ENCODE data around the gene TBPL1.

The TBPL1 gene

DNA sequence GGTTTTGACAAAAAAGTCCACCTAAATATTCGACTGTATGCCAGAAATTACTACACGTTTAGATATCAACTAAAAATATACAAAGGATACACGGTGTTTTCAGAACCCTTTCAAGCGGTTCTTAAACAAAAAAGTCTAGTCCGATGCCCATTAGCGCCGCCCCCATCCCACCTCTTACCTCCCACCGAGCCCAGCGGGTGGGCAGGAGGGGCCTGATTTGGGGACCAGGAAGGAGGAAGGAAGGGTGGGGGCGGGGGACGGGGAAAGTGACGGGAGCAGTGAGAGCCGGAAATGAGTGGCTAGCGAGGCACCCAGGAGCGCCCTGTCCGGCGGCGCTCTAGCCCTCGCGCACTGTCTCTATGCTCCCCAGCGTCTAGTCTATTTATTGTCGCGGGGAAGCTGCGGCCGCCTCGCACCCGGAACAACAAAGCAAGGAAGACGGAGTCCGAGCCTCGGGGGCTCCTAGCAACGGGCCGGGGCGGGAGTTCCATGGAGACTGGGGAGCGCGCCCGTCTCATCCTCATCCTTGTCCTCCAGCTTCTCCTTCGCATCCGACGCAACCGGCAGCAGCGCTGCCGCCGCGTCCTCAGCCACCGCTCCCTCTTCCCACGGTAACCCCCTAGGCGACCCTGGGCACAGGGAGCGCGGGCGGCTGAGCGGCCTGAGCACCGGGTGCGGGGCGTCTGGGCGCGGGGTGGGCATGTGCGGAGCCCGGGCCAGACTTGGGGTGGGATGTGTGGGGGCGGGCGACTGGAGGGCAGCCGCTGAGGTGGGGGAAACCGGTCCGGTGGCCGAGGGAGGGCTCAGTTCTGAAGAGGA is at the start of gene TBPL1:
Gene TBPL1 (plus strand): TSS at position 410 of the 819 bp plus-strand sequence. CDS start 26,902 bp downstream, outside the sequence.
- TF ChIP-seq, protein P1, sequence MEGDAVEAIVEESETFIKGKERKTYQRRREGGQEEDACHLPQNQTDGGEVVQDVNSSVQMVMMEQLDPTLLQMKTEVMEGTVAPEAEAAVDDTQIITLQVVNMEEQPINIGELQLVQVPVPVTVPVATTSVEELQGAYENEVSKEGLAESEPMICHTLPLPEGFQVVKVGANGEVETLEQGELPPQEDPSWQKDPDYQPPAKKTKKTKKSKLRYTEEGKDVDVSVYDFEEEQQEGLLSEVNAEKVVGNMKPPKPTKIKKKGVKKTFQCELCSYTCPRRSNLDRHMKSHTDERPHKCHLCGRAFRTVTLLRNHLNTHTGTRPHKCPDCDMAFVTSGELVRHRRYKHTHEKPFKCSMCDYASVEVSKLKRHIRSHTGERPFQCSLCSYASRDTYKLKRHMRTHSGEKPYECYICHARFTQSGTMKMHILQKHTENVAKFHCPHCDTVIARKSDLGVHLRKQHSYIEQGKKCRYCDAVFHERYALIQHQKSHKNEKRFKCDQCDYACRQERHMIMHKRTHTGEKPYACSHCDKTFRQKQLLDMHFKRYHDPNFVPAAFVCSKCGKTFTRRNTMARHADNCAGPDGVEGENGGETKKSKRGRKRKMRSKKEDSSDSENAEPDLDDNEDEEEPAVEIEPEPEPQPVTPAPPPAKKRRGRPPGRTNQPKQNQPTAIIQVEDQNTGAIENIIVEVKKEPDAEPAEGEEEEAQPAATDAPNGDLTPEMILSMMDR (IDR thresholded peaks at IDR 0.05; ENCODE audit: insufficient read depth, low read depth, low read length, missing control alignments): no peak
- H3K4me3 ChIP-seq (ENCODE audit: low read length): peak within 1 kb of the TSS; percentile 93
- DNase-seq (ENCODE audit: low read depth): peak; percentile 92

DNA sequence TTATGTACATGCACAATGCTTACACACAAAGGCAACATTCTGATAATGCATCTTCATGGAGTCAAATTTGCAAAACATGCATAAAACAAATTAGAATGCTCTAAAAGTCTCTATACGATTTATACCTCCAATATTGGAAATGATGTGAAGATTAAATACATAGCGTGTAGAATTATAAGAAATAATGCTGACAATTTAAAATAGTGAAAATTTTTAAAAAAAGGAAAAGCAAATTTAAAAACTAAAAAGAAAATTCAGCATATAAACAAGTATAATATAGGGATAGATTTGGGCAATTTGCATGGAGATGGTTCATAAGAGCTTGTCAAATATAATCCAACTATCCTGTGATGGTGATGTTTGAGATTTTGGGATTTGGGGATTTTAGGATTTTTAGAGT is 49.2 kb upstream of the TBPL1 start:
- DNase-seq (ENCODE audit: low read depth): no peak
- TF ChIP-seq, protein P1 (IDR thresholded peaks at IDR 0.05; ENCODE audit: insufficient read depth, low read depth, low read length, missing control alignments): no peak

DNA sequence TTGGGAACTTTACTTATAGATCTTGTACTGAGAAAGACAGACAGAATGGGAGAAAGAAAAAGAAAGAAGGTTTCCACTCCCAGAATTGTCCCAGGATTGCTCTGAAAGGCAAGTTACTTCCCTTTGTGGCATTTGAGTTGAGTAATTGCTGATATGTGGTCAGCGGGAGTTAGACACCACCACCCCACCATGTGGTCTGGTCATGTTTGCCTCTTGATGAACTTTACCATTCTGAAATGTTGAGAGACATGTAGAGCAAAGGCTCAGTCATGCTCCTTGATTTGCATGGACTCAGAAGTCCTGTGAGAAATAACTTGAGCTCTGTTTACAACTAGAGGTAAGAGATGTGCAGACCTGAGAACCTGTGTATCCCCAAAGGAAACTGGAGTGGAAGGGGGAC is 47.0 kb upstream of the TBPL1 start:
- TF ChIP-seq, protein P1 (IDR thresholded peaks at IDR 0.05; ENCODE audit: insufficient read depth, low read depth, low read length, missing control alignments): no peak
- no peak for DNase-seq (ENCODE audit: low read depth)

More for the DNA sequence above, 49.2 kb upstream of the TBPL1 start:
- H3K4me3 ChIP-seq (ENCODE audit: low read length): no peak overlapping the region

DNA sequence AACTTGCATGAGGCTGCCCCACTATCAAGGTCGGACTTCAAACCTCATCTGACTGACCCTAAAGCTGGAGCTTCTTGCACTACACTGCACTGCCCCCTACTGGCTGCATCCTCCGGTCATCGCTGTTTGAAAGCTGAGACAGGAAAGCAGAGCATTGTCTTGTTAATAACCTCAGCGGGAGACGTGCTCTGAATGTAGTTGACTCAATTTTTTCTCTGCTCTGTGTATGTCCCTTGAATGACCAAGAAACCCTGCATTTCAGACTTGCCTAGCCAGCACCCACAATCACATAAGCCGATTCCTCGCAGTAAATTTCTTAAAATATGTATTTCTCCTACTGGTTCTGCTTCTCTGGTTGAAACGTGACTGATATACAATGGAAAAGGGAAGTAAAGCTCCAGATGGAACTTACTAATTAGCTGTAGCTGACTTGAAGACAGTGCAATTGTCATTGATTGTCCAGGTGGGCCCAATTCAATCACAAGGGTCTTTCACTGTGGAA is 36.3 kb upstream of the TBPL1 start:
- peak; percentile 87 for DNase-seq (ENCODE audit: low read depth)
- TF ChIP-seq, protein P1 (IDR thresholded peaks at IDR 0.05; ENCODE audit: insufficient read depth, low read depth, low read length, missing control alignments): peak; percentile 97
- no peak overlapping the region for H3K4me3 ChIP-seq (ENCODE audit: low read length)

More for the DNA sequence above, 47.0 kb upstream of the TBPL1 start:
- H3K4me3 ChIP-seq (ENCODE audit: low read length): no peak overlapping the region

DNA sequence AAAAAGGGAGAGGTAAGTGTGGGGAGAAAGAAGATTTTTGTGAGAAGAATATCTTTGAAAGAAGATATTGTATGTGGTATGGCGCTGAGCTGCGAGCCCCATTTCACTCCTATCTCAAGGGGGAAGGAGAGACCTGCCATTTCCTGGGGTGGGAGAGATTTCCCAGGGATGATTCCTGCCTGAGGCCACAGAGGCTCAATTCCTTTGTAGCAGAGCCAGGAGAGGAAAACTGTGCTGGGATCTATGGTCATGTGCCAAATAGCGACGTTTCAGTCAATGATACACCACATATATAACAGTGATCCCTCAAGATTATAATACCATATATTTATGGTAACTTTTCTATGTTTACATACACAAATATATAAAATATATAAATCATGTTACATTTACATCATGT is 35.2 kb upstream of the TBPL1 start:
- no peak for DNase-seq (ENCODE audit: low read depth)
- TF ChIP-seq, protein P1 (IDR thresholded peaks at IDR 0.05; ENCODE audit: insufficient read depth, low read depth, low read length, missing control alignments): no peak
- no peak overlapping the region for H3K4me3 ChIP-seq (ENCODE audit: low read length)

DNA sequence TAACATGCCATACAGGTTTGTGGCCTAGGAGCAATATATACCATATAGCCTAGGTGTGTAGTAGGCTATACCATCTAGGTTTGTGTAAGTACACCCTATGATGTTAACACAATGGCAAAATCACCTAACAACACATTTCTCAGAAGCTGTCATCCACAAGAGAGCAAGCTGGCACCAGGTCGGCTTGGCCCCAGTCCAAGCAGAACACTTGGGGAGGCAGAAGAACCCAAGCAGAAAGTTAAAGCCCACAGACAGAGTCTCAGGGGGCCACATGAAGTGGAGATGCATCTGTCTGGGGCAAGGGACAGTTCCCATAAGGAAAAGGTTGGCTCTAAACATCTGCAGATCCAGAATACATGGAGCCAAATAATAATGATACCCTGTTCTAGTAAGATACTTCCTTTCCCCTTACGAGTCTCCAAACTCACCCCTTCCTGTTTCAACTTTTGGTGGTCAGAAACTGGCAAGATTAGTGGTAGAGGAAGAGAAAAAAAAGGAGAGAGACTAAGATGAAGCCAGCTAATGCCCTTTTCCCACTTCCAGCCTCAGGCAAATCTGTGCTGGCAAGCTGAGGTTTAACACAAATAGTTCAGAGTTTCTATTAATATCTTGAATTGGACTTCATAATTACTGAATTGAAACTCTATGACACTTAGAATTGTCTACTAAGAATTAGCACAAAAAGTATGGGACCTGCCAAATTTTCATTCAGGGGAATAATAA is 34.7 kb upstream of the TBPL1 start:
- no peak overlapping the region for H3K4me3 ChIP-seq (ENCODE audit: low read length)
- TF ChIP-seq, protein P1 (IDR thresholded peaks at IDR 0.05; ENCODE audit: insufficient read depth, low read depth, low read length, missing control alignments): no peak
- DNase-seq (ENCODE audit: low read depth): no peak
